Caco-2 (cell line): ENCODE results near the gene UBQLN3. TPM values are rescaled to one million over a fixed set of nuclear protein-coding genes. Genes with fewer than 3 reads are reported as not detected.

Source experiments
- Bru-seq: library from RNA; stranded (reverse); fragments of 400-500 nt; gene quantifications from one replicate; lab custom pipeline; 2021; lab: Mats Ljungman, UMichigan
- BruChase-seq, 2 experiments: library from RNA; stranded (reverse); fragments of 400-500 nt; gene quantifications; one replicate each; lab custom pipeline; 2021; lab: Mats Ljungman, UMichigan
- BruUV-seq: library from RNA; stranded (reverse); fragments of 400-500 nt; replicated peaks from 2 replicates; lab custom pipeline; 2021; lab: Mats Ljungman, UMichigan
- CTCF ChIA-PET: fragments of 300-600 bp; sonication (Branson Sonifier 250); formaldehyde crosslinking; loops from one replicate; lab custom pipeline; 2022; ENCODE audit warnings: antibody characterized with exemption; lab: Charles Lee
- POLR2A ChIA-PET: fragments of 300-600 bp; sonication (Branson Sonifier 250); formaldehyde crosslinking; loops from one replicate; lab custom pipeline; 2022; ENCODE audit warnings: antibody characterized with exemption; lab: Charles Lee
- DNase-seq, 2 experiments: peaks; one replicate each; pipeline versions ENCODE4 v3.0.0 to v3.0.0-alpha.2; 2020 to 2022
- H3K27me3 ChIP-seq: replicated peaks from 2 replicates; pipeline ENCODE4 v1.6.0; 2011; ENCODE audit warnings: low read length; ENCODE audit not compliant: control insufficient read depth, insufficient read depth
- H3K36me3 ChIP-seq: 2 replicates; pipeline ENCODE4 v1.5.1; 2011; ENCODE audit warnings: low read length; ENCODE audit not compliant: control insufficient read depth, insufficient read depth
- H3K4me1 ChIP-seq: fragments of 250-450 bp; sonication (Bioruptor Pico); 2 replicates; pipeline ENCODE4 v1.5.1; 2020; ENCODE audit warnings: mild to moderate bottlenecking
- H3K4me3 ChIP-seq: 2 replicates; pipeline ENCODE4 v1.5.1; 2011; ENCODE audit warnings: low read depth, mild to moderate bottlenecking, control low read depth, low read length
- H3K9me3 ChIP-seq: fragments of 250-450 bp; sonication (Bioruptor Pico); 2 replicates; pipeline ENCODE4 v1.5.1; 2020; ENCODE audit warnings: mild to moderate bottlenecking, moderate library complexity
- H3K27ac Mint-ChIP-seq: one replicate; pipeline ENCODE4 v1.8.0; 2022; ENCODE audit warnings: mixed read lengths; ENCODE audit not compliant: unreplicated experiment
- H3K27me3 Mint-ChIP-seq: one replicate; pipeline ENCODE4 v1.8.0; 2022; ENCODE audit warnings: mixed read lengths; ENCODE audit not compliant: insufficient read depth, unreplicated experiment
- H3K36me3 Mint-ChIP-seq: one replicate; pipeline ENCODE4 v1.8.0; 2022; ENCODE audit warnings: mild to moderate bottlenecking, mixed read lengths; ENCODE audit not compliant: insufficient read depth, unreplicated experiment
- H3K4me1 Mint-ChIP-seq: one replicate; pipeline ENCODE4 v1.8.0; 2022; ENCODE audit warnings: low read depth, mixed read lengths; ENCODE audit not compliant: unreplicated experiment
- H3K4me3 Mint-ChIP-seq: one replicate; pipeline ENCODE4 v1.8.0; 2022; ENCODE audit warnings: mild to moderate bottlenecking, moderate library complexity, mixed read lengths; ENCODE audit not compliant: unreplicated experiment
- H3K9me3 Mint-ChIP-seq: one replicate; pipeline ENCODE4 v1.8.0; 2022; ENCODE audit warnings: mixed read lengths; ENCODE audit not compliant: unreplicated experiment
- CTCF ChIP-seq, 2 experiments: fragments of 200-600 bp in 1 of 2; IDR thresholded peaks; 1 replicate in 1 of 2; 2 replicates in 1 of 2; pipeline versions ENCODE4 v1.5.1 to v1.8.0; 2011 to 2022; ENCODE audit warnings: antibody characterized with exemption in 1 of 2, control low read depth in 1 of 2, inconsistent platforms in 1 of 2, low read depth in 1 of 2, low read length in 1 of 2, mild to moderate bottlenecking in 1 of 2, moderate library complexity in 1 of 2; ENCODE audit not compliant: insufficient read depth in 1 of 2, severe bottlenecking in 1 of 2, unreplicated experiment in 1 of 2
- intact Hi-C: fragments of 100-400 bp; cut with micrococcal nuclease; formaldehyde crosslinking; loops from one replicate; pipeline ENCODE4 v1.10.0; 2022; ENCODE audit not compliant: unreplicated experiment
- long read RNA-seq: library from polyadenylated mRNA; stranded (forward); transcript quantifications from one replicate; pipeline ENCODE4 v2.0.0, GENCODE V29; 2022
- total RNA-seq: library from RNA; stranded (reverse); gene quantifications from 2 replicates; pipeline ENCODE4 v1.2.3, GENCODE V29; 2022

The UBQLN3 gene
- total RNA-seq (not detected in 2 replicates), Bru-seq, nascent RNA (not detected), BruChase-seq, experiment 1, labeled RNA remaining after a 2-hour chase (percentile 18 among the genes with signal in this experiment), BruChase-seq, experiment 2, labeled RNA remaining after a 6-hour chase (percentile 12 among the genes with signal in this experiment)
- long read RNA-seq = 0 reads

- Mint-ChIP-seq H3K4me3 (no peak within 1 kb of the TSS), H3K4me1 (no peaks in the 10 kb centered on the region), H3K36me3 (no peaks in the 10 kb centered on the region), H3K27ac (no peak within 1 kb of the TSS), H3K27me3 (peaks cover 18% of the 10 kb centered on the region), H3K9me3 (no peaks in the 10 kb centered on the region)
- no peaks in the 10 kb centered on the region for H3K4me1 ChIP-seq
- no peak for DNase-seq
- H3K36me3 ChIP-seq = no peaks in the 10 kb centered on the region
- intact Hi-C loops = no loop called here
- no peaks in the 10 kb centered on the region; the same call in 1 of the 2 replicates for H3K9me3 ChIP-seq
- CTCF ChIA-PET = no interaction called here
- no peak within 1 kb of the TSS for H3K4me3 ChIP-seq
- no peak for TF ChIP-seq CTCF (IDR thresholded peaks at IDR 0.05; ENCODE audit: insufficient read depth in 1 of 2, low read depth in 1 of 2, low read length in 1 of 2, severe bottlenecking in 1 of 2, unreplicated experiment in 1 of 2)
- BruUV-seq = no TSS peak
- POLR2A ChIA-PET = no interaction called here
- no peaks in the 10 kb centered on the region for H3K27me3 ChIP-seq
Observed at GRCh38 chr11:5509803-5510202, at the start of gene UBQLN3. Gene UBQLN3, minus strand, starts transcription at chr11:5509957. Its CDS starts 399 bp downstream, at chr11:5509558.

- no peak for DNase-seq
- Histone ChIP-seq H3K4me3 (no peak overlapping the region), H3K36me3 (no peaks in the 10 kb centered on the region), H3K9me3 (no peaks in the 10 kb centered on the region), H3K27me3 (no peaks in the 10 kb centered on the region), H3K4me1 (no peaks in the 10 kb centered on the region)
- CTCF ChIA-PET = no interaction called here
- Mint-ChIP-seq H3K4me3 (no peak overlapping the region), H3K4me1 (no peaks in the 10 kb centered on the region), H3K27me3 (peaks cover 8% of the 10 kb centered on the region), H3K36me3 (no peaks in the 10 kb centered on the region), H3K27ac (no peak overlapping the region), H3K9me3 (no peaks in the 10 kb centered on the region)
- intact Hi-C loops = loop anchor here (10.0 kb wide), 1 partner anchor 353 kb away; the partner anchor contains the start of gene OR51V1
- BruUV-seq = no TSS peak
- POLR2A ChIA-PET = no interaction called here
- TF ChIP-seq CTCF (IDR thresholded peaks at IDR 0.05; ENCODE audit: insufficient read depth in 1 of 2, low read depth in 1 of 2, low read length in 1 of 2, severe bottlenecking in 1 of 2, unreplicated experiment in 1 of 2) = no peak
Observed at GRCh38 chr11:5557751-5558150, 48.0 kb upstream of the UBQLN3 start.

GRCh38 chr11:5556596-5557188, 46.9 kb upstream of the UBQLN3 start:
- H3K4me1 ChIP-seq = no peaks in the 10 kb centered on the region
- H3K9me3 Mint-ChIP-seq = no peaks in the 10 kb centered on the region
- H3K4me3 Mint-ChIP-seq = no peak overlapping the region
- H3K4me3 ChIP-seq = no peak overlapping the region
- no peak for DNase-seq
- no peaks in the 10 kb centered on the region for H3K36me3 ChIP-seq
- peaks cover 14% of the 10 kb centered on the region for H3K27me3 Mint-ChIP-seq
- intact Hi-C loops = loop anchor here (10.0 kb wide), 1 partner anchor 352 kb away; the partner anchor contains the start of gene OR51V1
- no peaks in the 10 kb centered on the region for H3K27me3 ChIP-seq
- H3K36me3 Mint-ChIP-seq = no peaks in the 10 kb centered on the region
- no peak overlapping the region for H3K27ac Mint-ChIP-seq
- BruUV-seq = no TSS peak
- no peaks in the 10 kb centered on the region for H3K4me1 Mint-ChIP-seq
- ChIA-PET POLR2A (no interaction called here), CTCF (no interaction called here)
- H3K9me3 ChIP-seq = no peaks in the 10 kb centered on the region
- no peak for TF ChIP-seq CTCF (IDR thresholded peaks at IDR 0.05; ENCODE audit: insufficient read depth in 1 of 2, low read depth in 1 of 2, low read length in 1 of 2, severe bottlenecking in 1 of 2, unreplicated experiment in 1 of 2)
